ENCODE results near the gene PTEN.

- TF ChIP-seq PBX3 (CRISPR knock-in tag; IDR thresholded peaks at IDR 0.05) (no peak), ZNF394 (tag by site-specific recombination; IDR thresholded peaks at IDR 0.05; ENCODE audit: borderline replicate concordance) (no peak), ZBTB21 (tag by site-specific recombination; IDR thresholded peaks at IDR 0.05) (no peak), CTCF (tag by site-specific recombination; IDR thresholded peaks at IDR 0.05) (no peak), ZNF362 (tag by site-specific recombination; IDR thresholded peaks at IDR 0.05) (no peak)
Measured at GRCh38 chr10:87913156-87913921, 49.9 kb downstream of the PTEN start.

All from HEK293 (cell line).